NB4 (cell line): ENCODE results near the gene GBGT1.

ENCODE experiments used
- MAX ChIP-seq: IDR thresholded peaks from 2 replicates; pipeline ENCODE4 v1.6.1; 2011; ENCODE audit warnings: low read depth, low read length
- POLR2A ChIP-seq: IDR thresholded peaks from 2 replicates; pipeline ENCODE4 v1.6.1; 2011; ENCODE audit warnings: mild to moderate bottlenecking; ENCODE audit not compliant: insufficient read length; ENCODE audit errors: extremely low read depth
- TF ChIP-seq, protein P1 (sequence below): IDR thresholded peaks from one replicate; pipeline ENCODE4 v1.5.1; 2012; ENCODE audit warnings: low read depth, low read length

GRCh38 chr9:133126697-133127339 is 36.9 kb downstream of the GBGT1 start:
- TF ChIP-seq, protein P1, sequence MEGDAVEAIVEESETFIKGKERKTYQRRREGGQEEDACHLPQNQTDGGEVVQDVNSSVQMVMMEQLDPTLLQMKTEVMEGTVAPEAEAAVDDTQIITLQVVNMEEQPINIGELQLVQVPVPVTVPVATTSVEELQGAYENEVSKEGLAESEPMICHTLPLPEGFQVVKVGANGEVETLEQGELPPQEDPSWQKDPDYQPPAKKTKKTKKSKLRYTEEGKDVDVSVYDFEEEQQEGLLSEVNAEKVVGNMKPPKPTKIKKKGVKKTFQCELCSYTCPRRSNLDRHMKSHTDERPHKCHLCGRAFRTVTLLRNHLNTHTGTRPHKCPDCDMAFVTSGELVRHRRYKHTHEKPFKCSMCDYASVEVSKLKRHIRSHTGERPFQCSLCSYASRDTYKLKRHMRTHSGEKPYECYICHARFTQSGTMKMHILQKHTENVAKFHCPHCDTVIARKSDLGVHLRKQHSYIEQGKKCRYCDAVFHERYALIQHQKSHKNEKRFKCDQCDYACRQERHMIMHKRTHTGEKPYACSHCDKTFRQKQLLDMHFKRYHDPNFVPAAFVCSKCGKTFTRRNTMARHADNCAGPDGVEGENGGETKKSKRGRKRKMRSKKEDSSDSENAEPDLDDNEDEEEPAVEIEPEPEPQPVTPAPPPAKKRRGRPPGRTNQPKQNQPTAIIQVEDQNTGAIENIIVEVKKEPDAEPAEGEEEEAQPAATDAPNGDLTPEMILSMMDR = no peak
- TF ChIP-seq POLR2A (no peak), MAX (no peak)
